Stimulated activated naive CD8-positive, alpha-beta T cell treated with anti-CD3 and anti-CD28 coated beads, Interleukin-15, Interleukin-2, amounts not matched to agents 100 U/mL and 50 U/mL, for 24 hours (primary cell): Measurements from ENCODE around the gene IRF4.

ENCODE experiments used
- ATAC-seq: fragments of 150-1000 bp; cut with Tn5 transposase; one replicate; pipeline ENCODE4 v1.10.0; 2021
- DNase-seq: peaks from one replicate; pipeline ENCODE4 v3.0.0; 2021

The IRF4 gene

GRCh38 chr6:353642-354614 lies 37.6 kb upstream of the IRF4 start:
- DNase-seq (no peak), ATAC-seq (no peak)

DNA sequence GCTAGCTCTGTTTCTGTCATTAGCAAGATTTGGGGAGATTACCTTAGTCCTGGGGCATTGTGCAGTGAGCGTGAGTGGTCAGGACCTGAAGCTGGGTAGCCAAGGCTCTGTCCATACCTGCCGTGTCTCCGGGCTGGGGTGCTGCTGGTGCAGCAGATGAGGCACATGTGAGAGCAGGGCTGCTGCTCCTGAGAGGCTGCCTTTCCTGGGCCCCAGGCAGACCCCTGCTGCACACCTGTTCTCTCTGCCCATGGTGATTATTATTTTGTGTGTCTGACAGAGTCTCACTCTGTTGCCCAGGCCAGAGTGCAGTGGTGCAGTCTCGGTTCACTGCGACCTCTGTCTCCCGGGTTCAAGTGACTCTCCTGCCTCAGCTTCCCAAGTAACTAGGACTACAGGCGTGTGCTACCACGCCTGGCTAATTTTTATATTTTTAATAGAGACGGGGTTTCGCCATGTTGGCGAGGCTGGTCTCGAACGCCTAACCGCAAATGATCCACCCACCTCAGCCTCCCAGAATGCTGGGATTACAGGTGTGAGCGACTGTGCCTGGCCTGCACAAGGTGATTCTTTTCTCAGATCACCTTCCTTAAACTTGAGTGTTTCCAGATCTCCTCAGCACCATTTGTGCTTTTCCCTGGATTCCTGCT lies 36.8 kb upstream of the IRF4 start:
- no peak for DNase-seq
- no peak for ATAC-seq

DNA sequence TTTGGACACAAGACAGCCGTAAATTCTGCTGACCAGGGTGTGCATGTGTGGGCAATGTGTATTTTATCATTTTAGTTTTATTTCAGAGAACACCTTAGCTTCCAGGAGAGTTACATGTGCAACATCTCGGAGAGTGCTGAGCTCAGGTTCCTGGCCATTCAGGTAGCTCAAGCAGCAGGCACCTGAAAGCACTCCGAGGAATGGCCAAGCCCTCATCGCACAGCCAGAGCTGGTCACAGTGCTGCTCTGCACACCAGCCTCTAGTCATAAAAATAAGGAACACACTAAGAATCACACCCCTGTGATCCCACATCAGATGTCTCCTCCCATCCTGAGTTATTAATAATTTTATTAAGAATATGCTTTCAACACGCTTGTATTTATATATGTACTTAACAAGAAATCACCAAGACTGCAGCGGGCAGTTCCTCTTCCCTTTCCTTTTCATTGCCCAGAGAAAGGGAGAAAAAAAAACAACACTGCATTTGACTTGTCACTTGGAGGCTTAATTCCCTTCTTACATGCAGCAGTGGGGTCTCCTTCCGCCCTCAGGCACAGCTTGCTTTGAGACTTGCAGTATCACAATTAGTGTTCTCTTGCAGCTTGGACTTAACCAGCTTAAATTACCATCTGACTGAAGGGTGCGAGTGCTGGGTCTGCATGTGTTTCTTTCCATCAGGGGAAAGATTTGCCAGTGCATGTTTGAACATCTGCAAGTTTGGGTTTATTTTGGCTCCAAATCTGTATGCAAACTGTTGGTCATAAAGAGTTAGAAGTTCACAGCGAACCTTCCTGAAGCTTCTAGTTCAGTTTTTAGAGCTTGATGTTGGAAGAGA lies 36.0 kb upstream of the IRF4 start:
- ATAC-seq, result no peak

DNA sequence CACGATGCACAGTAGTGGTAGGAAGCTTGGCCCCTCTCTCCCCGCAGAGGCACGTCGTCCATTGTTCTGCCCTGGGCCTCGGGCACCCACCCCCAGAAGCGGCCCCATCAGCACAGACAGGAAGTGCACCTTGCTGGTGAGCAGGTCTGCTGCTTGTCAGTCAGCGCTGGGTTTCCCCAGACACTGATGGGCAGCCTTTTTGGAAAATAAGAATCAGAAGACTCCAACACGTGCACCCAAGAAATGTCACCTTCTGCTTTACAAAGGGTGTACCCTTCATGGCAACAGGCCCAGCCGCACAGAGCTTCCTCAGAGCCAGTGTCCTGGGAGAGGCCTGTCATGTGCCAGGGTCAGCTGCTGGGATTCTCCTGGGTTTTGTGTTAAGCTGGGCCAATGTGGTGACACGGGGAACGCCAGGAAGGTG lies 34.7 kb upstream of the IRF4 start:
- DNase-seq, result peak; percentile 57
- ATAC-seq, result peak; percentile 72

More for the DNA sequence above, 36.0 kb upstream of the IRF4 start:
- no peak for DNase-seq

DNA sequence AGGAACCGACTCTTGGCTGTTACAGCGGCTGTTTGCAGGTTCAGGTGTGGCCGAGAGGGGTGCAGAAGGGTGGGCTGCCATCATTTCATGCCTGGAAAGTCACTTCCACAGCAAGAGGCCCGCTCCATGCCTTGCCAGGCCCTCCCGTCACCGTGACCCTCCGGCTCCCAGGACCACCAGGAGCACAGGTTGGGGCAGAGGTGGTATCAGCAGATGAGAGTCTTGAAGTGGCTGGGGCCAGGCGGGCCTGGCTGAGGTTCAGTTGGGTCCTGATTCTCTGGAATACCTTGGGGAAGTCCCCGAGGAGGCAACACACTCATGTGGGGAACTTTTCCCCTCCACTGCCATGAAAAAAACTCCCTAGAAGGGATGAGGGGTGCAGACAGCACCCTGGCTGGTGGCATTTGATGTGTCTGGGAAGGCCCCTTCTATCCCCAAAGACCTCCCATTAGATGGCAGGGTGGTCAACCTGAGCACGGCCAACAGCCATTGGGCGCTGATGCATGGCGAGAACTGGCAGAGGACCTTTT lies 34.2 kb upstream of the IRF4 start:
- ATAC-seq (peak; percentile 3), DNase-seq (no peak)

GRCh38 chr6:357791-358341 lies 33.7 kb upstream of the IRF4 start:
- DNase-seq, result no peak

DNA sequence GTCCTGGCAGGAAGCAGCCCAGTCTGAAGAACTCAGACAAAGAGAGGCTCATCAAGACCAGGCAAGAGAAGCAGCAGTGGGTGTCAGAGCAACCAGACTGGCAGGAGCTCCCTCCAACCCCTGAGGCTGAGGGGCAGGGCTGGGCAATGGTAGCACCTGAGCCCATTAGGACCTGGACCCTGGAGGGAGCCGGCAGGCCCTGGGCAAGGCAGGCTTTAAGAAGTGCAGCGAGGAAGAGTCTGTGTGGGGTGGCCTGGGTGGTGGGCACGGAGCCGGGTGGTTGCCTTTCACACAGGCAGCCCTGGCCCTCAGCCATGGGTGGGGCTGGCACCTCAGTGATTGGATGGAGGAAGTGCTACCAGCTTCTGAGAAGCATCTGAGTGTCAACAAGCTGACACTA lies 33.1 kb upstream of the IRF4 start:
- ATAC-seq, result no peak
- no peak for DNase-seq

More at GRCh38 chr6:357791-358341, 33.7 kb upstream of the IRF4 start:
- no peak for ATAC-seq

DNA sequence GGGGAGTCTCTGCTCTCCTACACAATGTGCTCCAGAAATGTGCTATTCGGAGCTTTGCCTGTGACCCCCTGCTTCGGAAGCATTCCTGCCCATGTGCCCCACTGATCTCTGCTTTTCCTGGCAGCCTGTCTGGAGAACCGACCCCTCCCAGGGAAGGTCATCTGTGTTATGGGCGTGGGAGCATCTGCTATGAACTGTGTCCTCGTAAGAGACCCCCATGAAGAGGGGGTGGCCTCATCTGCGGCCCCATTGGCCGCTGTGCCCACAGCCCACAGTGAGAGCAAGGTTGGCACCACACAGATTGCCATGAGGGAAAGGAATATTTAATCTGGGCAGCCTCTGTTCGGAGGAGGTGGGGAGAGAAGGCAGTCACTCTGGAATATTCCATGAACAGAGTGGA lies 32.7 kb upstream of the IRF4 start:
- DNase-seq (no peak), ATAC-seq (no peak)

DNA sequence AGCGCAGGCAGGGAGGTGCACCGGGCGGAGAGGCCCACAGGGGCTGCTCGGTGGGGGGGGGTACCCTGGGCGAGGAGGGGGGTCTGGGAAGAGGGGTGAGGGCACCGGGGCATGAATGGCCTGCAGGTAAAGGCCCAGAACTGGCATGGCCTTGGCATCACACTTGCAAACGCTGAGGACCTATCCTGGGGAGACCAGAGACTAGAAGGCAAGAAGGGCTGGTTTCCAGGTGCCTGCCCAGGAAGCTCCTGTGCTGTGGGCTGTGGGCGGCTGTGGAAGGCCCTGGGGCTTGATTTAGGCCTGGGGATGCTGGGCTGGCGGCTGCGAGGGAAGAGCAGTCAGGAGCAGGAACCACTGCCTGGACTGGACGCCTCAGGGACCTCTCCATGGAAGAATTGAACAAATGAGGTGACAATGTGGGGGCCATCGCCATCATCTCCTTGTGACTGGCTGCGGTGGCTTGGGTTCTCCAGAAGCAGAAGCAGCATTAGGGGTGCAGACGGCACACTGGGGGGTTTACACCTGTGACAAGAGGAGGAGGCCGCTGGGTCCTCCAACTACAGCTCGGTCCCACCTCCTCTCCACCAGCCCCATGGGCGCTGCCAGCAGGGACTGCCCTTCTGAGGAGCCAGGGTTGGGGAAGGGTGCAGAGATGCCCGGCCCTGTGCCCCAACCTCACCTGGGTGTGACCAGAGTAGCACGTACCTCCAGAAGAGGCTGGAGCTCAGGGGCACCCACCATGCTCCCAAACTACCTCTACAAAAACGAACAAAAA lies 32.1 kb upstream of the IRF4 start:
- ATAC-seq, result no peak
- no peak for DNase-seq

DNA sequence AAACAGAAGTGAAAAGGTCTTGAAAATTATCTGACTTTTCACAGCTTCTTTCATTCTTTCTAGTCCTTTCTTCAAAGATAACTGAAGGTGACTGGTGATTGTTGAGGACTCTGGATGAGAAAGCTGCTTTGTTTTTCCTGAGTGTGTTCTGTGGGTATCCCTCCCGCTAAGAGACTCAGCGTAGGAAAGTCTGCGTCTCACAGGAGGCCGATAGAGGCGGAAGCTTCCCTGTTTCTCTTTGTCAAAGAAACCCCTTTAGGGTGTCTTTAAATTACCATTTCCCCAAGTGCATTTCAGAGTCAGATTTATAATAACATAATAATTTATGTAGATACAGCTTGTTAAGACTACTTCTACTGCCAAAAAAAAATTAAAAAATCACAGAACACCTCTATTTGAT lies 31.2 kb upstream of the IRF4 start:
- DNase-seq, result no peak
- ATAC-seq, result no peak

DNA sequence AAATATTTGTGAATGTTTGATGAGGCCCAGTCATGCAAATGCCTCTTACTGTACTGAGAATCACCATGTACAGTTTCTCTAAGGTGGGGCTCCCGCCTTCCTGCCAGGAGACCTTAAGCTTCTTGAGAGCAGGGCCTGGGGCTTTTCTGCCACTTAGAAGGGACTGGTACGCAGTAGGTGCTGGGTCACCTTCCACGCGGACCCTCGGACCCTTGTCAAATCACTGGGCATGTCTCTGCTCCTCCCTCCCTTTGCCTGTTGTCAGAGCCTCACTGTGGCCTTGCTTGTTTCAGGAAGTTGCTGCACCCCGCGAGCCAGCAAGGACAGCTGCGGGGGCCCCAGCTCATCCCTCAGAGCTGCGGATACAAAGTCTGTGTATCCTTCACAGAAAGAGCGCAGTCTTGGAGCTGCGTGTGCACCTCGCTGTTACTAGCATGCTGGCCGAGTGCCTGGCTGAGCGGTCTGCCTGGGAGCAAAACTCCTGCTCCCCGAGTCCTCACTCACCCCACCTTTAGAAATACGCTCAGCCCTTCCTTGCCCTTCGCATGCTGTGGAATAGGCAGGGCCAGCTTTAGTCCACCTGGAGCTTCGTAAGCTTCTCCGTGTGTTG lies 30.7 kb upstream of the IRF4 start:
- ATAC-seq (no peak), DNase-seq (no peak)

GRCh38 chr6:361411-362132 lies 30.0 kb upstream of the IRF4 start:
- no peak for ATAC-seq
- no peak for DNase-seq

DNA sequence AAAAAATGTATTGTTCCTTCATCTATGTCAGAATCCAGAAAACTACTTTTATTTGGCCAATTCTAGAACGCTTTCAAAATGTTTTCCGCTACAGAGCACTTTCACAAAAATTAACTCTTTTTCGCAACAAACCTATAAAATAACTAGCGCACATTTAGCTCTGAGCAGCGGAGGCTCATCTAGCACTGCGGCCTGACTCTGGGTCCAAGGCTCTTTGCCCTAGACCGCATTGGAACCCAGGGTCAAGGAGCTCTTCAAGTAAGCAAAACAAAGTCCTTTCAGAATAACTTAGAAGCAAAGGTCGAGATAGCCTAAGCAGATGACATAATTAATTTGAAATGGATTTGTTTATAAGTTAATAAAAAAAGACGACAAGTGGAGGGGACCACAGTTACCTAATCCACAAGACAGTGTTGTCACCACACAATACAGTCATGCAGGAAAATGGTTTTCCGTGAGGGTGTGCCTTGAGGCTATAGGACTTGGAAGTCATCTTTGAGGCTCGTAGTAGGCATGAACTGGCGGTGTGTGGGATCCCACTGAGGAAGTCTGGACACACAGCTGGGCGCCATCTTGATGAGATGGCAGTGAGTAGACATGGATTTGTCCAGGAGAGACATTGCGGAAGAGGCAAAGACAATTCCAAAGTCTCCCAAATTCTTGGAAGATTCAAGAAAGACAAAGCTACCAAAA lies 29.2 kb upstream of the IRF4 start:
- ATAC-seq, result no peak
- no peak for DNase-seq

DNA sequence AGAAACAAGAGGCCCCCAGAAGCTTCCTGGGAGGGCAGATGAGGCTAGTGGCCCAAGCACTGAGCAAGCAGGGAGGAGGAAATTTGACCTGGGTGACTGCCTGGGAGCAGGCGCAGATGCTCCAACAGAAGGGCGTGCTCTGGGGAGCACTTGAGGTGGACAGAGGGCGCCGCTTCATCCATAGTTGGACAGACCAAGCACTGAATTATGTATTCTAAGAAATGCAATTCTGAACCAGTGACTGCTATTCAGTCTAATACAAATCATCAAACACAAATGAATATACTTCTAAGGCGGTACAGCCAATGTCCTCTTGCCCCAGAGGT lies 28.7 kb upstream of the IRF4 start:
- DNase-seq, result no peak
- ATAC-seq, result no peak

GRCh38 chr6:363291-363690 lies 28.3 kb upstream of the IRF4 start:
- no peak for DNase-seq
- no peak for ATAC-seq

- no peak for DNase-seq
- ATAC-seq, result no peak
Observed at GRCh38 chr6:363909-364308, 27.6 kb upstream of the IRF4 start.

- DNase-seq, result no peak
- no peak for ATAC-seq
Observed at GRCh38 chr6:364609-365540, 26.7 kb upstream of the IRF4 start.

GRCh38 chr6:365835-366234 lies 25.7 kb upstream of the IRF4 start:
- ATAC-seq, result no peak
- DNase-seq, result no peak
